ENCODE measurements around the gene SLC35E3.
"Not testable (repeated sequence)": the region's sequence is repeated elsewhere in the genome, so short reads cannot be mapped to it uniquely, and the experiment has no call there.

Gene SLC35E3

GRCh38 chr12:68800294-68800693, 54.3 kb downstream of the SLC35E3 start:
- Histone ChIP-seq H3K27ac (no peak overlapping the region), H3K9me3 (no peaks in the 10 kb centered on the region), H3K4me3 (ENCODE audit: low read depth in 1 of 2, low read length in 1 of 2) (no peak overlapping the region), H3K36me3 (no peaks in the 10 kb centered on the region), H3K4me1 (ENCODE audit: control insufficient read depth in 1 of 2, insufficient read depth in 1 of 2, low read depth in 1 of 2, low read length in 1 of 2) (no peaks in the 10 kb centered on the region), H3K27me3 (no peaks in the 10 kb centered on the region)
- TF ChIP-seq CTCF (IDR thresholded peaks at IDR 0.05) = no peak

GRCh38 chr12:68801124-68801523, 55.1 kb downstream of the SLC35E3 start:
- not testable (repeated sequence) for H3K4me3 ChIP-seq (ENCODE audit: low read depth in 1 of 2, low read length in 1 of 2); H3K36me3 ChIP-seq; H3K27me3 ChIP-seq; H3K27ac ChIP-seq; H3K4me1 ChIP-seq (ENCODE audit: control insufficient read depth in 1 of 2, insufficient read depth in 1 of 2, low read depth in 1 of 2, low read length in 1 of 2); H3K9me3 ChIP-seq

GRCh38 chr12:68802372-68802745, 56.4 kb downstream of the SLC35E3 start:
- H3K27ac ChIP-seq; H3K27me3 ChIP-seq; H3K4me3 ChIP-seq (ENCODE audit: low read depth in 1 of 2, low read length in 1 of 2); H3K4me1 ChIP-seq (ENCODE audit: control insufficient read depth in 1 of 2, insufficient read depth in 1 of 2, low read depth in 1 of 2, low read length in 1 of 2); H3K36me3 ChIP-seq; H3K9me3 ChIP-seq: not testable (repeated sequence)

- H3K9me3 ChIP-seq; H3K27ac ChIP-seq; H3K4me3 ChIP-seq (ENCODE audit: low read depth in 1 of 2, low read length in 1 of 2); H3K36me3 ChIP-seq; H3K27me3 ChIP-seq: not testable (repeated sequence)
- H3K4me1 ChIP-seq (ENCODE audit: control insufficient read depth in 1 of 2, insufficient read depth in 1 of 2, low read depth in 1 of 2, low read length in 1 of 2) = peaks cover 10 to 11% of the 10 kb centered on the region in 2 experiments
Measured at GRCh38 chr12:68802911-68803651, 57.1 kb downstream of the SLC35E3 start.

- H3K4me1 ChIP-seq (ENCODE audit: control insufficient read depth in 1 of 2, insufficient read depth in 1 of 2, low read depth in 1 of 2, low read length in 1 of 2) = peaks cover 14 to 16% of the 10 kb centered on the region in 2 experiments
- H3K4me3 ChIP-seq (ENCODE audit: low read depth in 1 of 2, low read length in 1 of 2) = no peak overlapping the region
- no peak for TF ChIP-seq CTCF (IDR thresholded peaks at IDR 0.05)
Measured at GRCh38 chr12:68803948-68804656, 58.1 kb downstream of the SLC35E3 start.

GRCh38 chr12:68804657-68805591, 58.9 kb downstream of the SLC35E3 start:
- no peak for TF ChIP-seq CTCF (IDR thresholded peaks at IDR 0.05)
- no peaks in the 10 kb centered on the region for H3K9me3 ChIP-seq
- H3K36me3 ChIP-seq = peaks cover 3% of the 10 kb centered on the region
- H3K4me1 ChIP-seq (ENCODE audit: control insufficient read depth in 1 of 2, insufficient read depth in 1 of 2, low read depth in 1 of 2, low read length in 1 of 2) = peaks cover 17 to 18% of the 10 kb centered on the region in 2 experiments
- no peaks in the 10 kb centered on the region for H3K27me3 ChIP-seq
- H3K4me3 ChIP-seq (ENCODE audit: low read depth in 1 of 2, low read length in 1 of 2) = no peak overlapping the region
- H3K27ac ChIP-seq = no peak overlapping the region

More at GRCh38 chr12:68803948-68804656, 58.1 kb downstream of the SLC35E3 start:
- peak overlapping the region; percentile 1 for H3K27ac ChIP-seq
- no peaks in the 10 kb centered on the region for H3K27me3 ChIP-seq
- H3K36me3 ChIP-seq = no peaks in the 10 kb centered on the region
- no peaks in the 10 kb centered on the region for H3K9me3 ChIP-seq

Data from neutrophil (primary cell).